KBM-7 (cell line): Measurements from ENCODE around the gene F2RL2.
A peak's percentile ranks its signal among the peaks of the same experiment; 100 is the strongest.

Source experiments
- DNase-seq: peaks from one replicate; pipeline ENCODE4 v3.0.0-alpha.2; 2015
- in situ Hi-C: fragments of 300-500 bp; cut with MboI; formaldehyde crosslinking; loops from 2 replicates; pipeline ENCODE4 v1.14.3; 2020; ENCODE audit warnings: low sequenced_read_pairs, low pct_unique_long_range_greater_than_20kb, mixed read lengths

The F2RL2 gene

GRCh38 chr5:76622973-76623596, at the start of gene F2RL2:
Gene F2RL2, minus strand, starts transcription at chr5:76623403. Its CDS starts 173 bp downstream, at chr5:76623230.
- in situ Hi-C loops: no loop called here
- no peak for DNase-seq

GRCh38 chr5:76672242-76672641, 49.0 kb upstream of the F2RL2 start:
- in situ Hi-C loops: no loop called here
- no peak for DNase-seq

- in situ Hi-C loops: no loop called here
These were observed 47.3 kb upstream of the F2RL2 start for GRCh38 chr5:76670508-76670907.

GRCh38 chr5:76669245-76669644, 46.0 kb upstream of the F2RL2 start:
- no peak for DNase-seq
- in situ Hi-C loops: no loop called here

More at GRCh38 chr5:76670508-76670907, 47.3 kb upstream of the F2RL2 start:
- peak; percentile 25 for DNase-seq

- DNase-seq: no peak
- in situ Hi-C loops: no loop called here
These were observed 44.3 kb upstream of the F2RL2 start for GRCh38 chr5:76667495-76667894.

GRCh38 chr5:76664079-76664478, 40.9 kb upstream of the F2RL2 start:
- no peak for DNase-seq
- in situ Hi-C loops: no loop called here

- DNase-seq: no peak
These were observed 40.4 kb upstream of the F2RL2 start for GRCh38 chr5:76663573-76663972.

GRCh38 chr5:76662521-76662920, 39.3 kb upstream of the F2RL2 start:
- in situ Hi-C loops: no loop called here
- no peak for DNase-seq

More at GRCh38 chr5:76663573-76663972, 40.4 kb upstream of the F2RL2 start:
- in situ Hi-C loops: no loop called here

GRCh38 chr5:76660360-76660759, 37.2 kb upstream of the F2RL2 start:
- in situ Hi-C loops: no loop called here
- DNase-seq: no peak

GRCh38 chr5:76657683-76658311, 34.6 kb upstream of the F2RL2 start:
- no peak for DNase-seq
- in situ Hi-C loops: no loop called here

- in situ Hi-C loops: no loop called here
- DNase-seq: no peak
These were observed 33.9 kb upstream of the F2RL2 start for GRCh38 chr5:76657091-76657490.

GRCh38 chr5:76652809-76653414, 29.7 kb upstream of the F2RL2 start:
- in situ Hi-C loops: no loop called here
- DNase-seq: no peak

- no peak for DNase-seq
- in situ Hi-C loops: no loop called here
These were observed 25.9 kb upstream of the F2RL2 start for GRCh38 chr5:76649140-76649539.

GRCh38 chr5:76643371-76643770, 20.2 kb upstream of the F2RL2 start:
- DNase-seq: no peak
- in situ Hi-C loops: no loop called here

- in situ Hi-C loops: no loop called here
- DNase-seq: no peak
These were observed 19.3 kb upstream of the F2RL2 start for GRCh38 chr5:76642390-76643040.

GRCh38 chr5:76641514-76642120, 18.4 kb upstream of the F2RL2 start:
- peak; percentile 80 for DNase-seq
- in situ Hi-C loops: no loop called here

GRCh38 chr5:76638479-76638878, 15.3 kb upstream of the F2RL2 start:
- in situ Hi-C loops: no loop called here

GRCh38 chr5:76637490-76637889, 14.3 kb upstream of the F2RL2 start:
- in situ Hi-C loops: no loop called here

More at GRCh38 chr5:76638479-76638878, 15.3 kb upstream of the F2RL2 start:
- DNase-seq: no peak

GRCh38 chr5:76634661-76635060, 11.5 kb upstream of the F2RL2 start:
- DNase-seq: no peak
- in situ Hi-C loops: no loop called here

More at GRCh38 chr5:76637490-76637889, 14.3 kb upstream of the F2RL2 start:
- DNase-seq: no peak

- peak; percentile 77 for DNase-seq
- in situ Hi-C loops: no loop called here
These were observed 3.5 kb upstream of the F2RL2 start for GRCh38 chr5:76626738-76627137.
